Effector memory CD8-positive, alpha-beta T cell (primary cell): Measurements from ENCODE around the gene B3GNT8.
A peak's percentile ranks its signal among the peaks of the same experiment; 100 is the strongest.
"Not testable (repeated sequence)": the region's sequence is repeated elsewhere in the genome, so short reads cannot be mapped to it uniquely, and the experiment has no call there.

Source experiments
- ATAC-seq: fragments of 150-1000 bp; cut with Tn5 transposase; replicated peaks from 2 replicates; pipeline ENCODE4 v1.10.0; 2021; ENCODE audit warnings: mild to moderate bottlenecking, moderate library complexity
- DNase-seq, 3 experiments: peaks; one replicate each; pipeline ENCODE4 v3.0.0; 2021
- H3K27ac Mint-ChIP-seq, 2 donors: one replicate each; pipeline ENCODE4 v1.8.0; 2022; ENCODE audit warnings: mild to moderate bottlenecking in 2 of 2, mixed read lengths in 2 of 2, moderate library complexity in 2 of 2
- H3K27me3 Mint-ChIP-seq, 2 donors: one replicate each; pipeline ENCODE4 v1.8.0; 2022; ENCODE audit warnings: mixed read lengths in 2 of 2
- H3K36me3 Mint-ChIP-seq: one replicate; pipeline ENCODE4 v1.8.0; 2022; ENCODE audit warnings: mild to moderate bottlenecking, moderate library complexity, mixed read lengths; ENCODE audit not compliant: insufficient read depth
- H3K4me1 Mint-ChIP-seq, 2 donors: one replicate each; pipeline ENCODE4 v1.8.0; 2022; ENCODE audit warnings: low read depth in 2 of 2, mixed read lengths in 2 of 2
- H3K4me3 Mint-ChIP-seq, 2 donors: one replicate each; pipeline ENCODE4 v1.8.0; 2022; ENCODE audit warnings: mild to moderate bottlenecking in 2 of 2, mixed read lengths in 2 of 2, moderate library complexity in 2 of 2
- H3K9me3 Mint-ChIP-seq, 2 donors: one replicate each; pipeline ENCODE4 v1.8.0; 2022; ENCODE audit warnings: mixed read lengths in 2 of 2
- total RNA-seq, 9 experiments: gene quantifications; one replicate each; lab custom pipeline; 2026; lab: John Stamatoyannopoulos, UW

B3GNT8 gene, protein sequence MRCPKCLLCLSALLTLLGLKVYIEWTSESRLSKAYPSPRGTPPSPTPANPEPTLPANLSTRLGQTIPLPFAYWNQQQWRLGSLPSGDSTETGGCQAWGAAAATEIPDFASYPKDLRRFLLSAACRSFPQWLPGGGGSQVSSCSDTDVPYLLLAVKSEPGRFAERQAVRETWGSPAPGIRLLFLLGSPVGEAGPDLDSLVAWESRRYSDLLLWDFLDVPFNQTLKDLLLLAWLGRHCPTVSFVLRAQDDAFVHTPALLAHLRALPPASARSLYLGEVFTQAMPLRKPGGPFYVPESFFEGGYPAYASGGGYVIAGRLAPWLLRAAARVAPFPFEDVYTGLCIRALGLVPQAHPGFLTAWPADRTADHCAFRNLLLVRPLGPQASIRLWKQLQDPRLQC
- total RNA-seq = 0.06 to 3.4 (median 0.40) reads per million in 9 experiments

DNA sequence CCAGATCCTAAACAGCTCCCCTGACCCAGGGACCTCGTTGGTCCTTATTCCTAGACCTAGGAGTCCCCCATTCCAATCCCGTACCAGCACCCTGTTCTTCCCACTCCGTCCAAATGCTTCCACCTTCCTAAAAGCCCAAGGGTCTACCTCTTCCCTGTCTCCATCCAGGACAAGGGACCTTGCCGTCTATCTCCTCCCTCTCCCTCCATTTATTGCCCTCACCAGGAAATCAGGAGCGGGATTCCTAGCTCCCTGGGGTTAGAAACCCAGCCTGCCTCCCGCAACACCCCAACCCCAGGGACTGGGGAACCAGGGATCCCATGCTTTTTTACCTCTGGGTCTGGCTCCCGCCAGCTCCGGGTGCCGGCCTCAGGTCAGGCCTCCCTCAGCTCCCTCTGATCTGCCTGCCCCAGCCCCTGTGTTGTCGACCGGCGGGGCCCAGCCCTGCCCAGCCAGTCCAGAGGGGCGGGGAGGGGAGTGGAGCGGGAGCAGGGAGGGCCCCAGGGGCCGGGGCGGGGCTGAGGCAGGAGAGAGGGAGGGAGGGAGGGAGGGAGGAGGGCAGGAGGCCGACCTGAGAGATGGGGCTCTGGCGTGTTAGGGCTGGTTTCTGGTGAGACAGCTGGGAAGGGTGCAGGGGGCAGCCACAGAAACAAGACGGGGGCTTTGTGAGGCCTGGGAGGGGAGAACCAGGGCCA is at the start of gene B3GNT8:
Gene B3GNT8 (minus strand): TSS at position 423 of the 695 bp plus-strand sequence. CDS start 596 bp downstream, outside the sequence.
- peak in 2 of 3 experiments; percentile 33 to 38 for DNase-seq
- peak within 1 kb of the TSS; percentile 92 to 93 for H3K27ac Mint-ChIP-seq

DNA sequence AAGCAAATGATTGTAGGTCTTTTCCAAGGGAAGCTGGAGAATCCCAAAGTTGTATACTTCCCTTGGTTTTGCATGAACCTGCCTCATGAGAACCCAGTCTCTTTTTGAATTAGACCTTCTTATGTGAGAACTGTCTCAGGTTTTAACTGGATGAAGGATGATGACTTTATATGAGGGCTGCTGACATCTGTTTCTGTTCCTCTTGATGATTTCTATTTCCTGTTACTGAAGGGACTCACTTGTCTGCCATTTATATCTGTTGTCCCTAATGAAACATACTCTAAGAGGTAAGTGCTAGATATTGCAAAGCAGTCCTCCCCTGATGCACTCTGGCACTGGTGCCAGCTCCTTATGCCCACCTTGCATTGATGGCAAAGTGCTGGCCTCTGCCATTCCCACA is 49.4 kb upstream of the B3GNT8 start:
- peaks cover 69 to 83% of the 10 kb centered on the region in 2 donors for H3K27me3 Mint-ChIP-seq
- H3K4me3 Mint-ChIP-seq = no peak overlapping the region
- DNase-seq (no peak), ATAC-seq (no peak)
- no peaks in the 10 kb centered on the region for H3K9me3 Mint-ChIP-seq
- no peaks in the 10 kb centered on the region for H3K4me1 Mint-ChIP-seq
- no peaks in the 10 kb centered on the region for H3K36me3 Mint-ChIP-seq
- H3K27ac Mint-ChIP-seq = no peak overlapping the region

More for the DNA sequence above, at the start of gene B3GNT8:
- H3K4me1 Mint-ChIP-seq = peaks cover 25 to 38% of the 10 kb centered on the region in 2 donors
- no peaks in the 10 kb centered on the region for H3K9me3 Mint-ChIP-seq
- H3K36me3 Mint-ChIP-seq = peaks cover 36% of the 10 kb centered on the region
- peak; percentile 56 for ATAC-seq
- peak within 1 kb of the TSS; percentile 90 for H3K4me3 Mint-ChIP-seq
- no peaks in the 10 kb centered on the region for H3K27me3 Mint-ChIP-seq

- ATAC-seq, DNase-seq, H3K4me1 Mint-ChIP-seq, H3K36me3 Mint-ChIP-seq, H3K9me3 Mint-ChIP-seq: not testable (repeated sequence)
- peak overlapping the region; percentile 7 to 14 for H3K27ac Mint-ChIP-seq
- H3K4me3 Mint-ChIP-seq = peak overlapping the region; percentile 46 to 50
- peaks cover 84 to 98% of the 10 kb centered on the region in 2 donors for H3K27me3 Mint-ChIP-seq
Observed at GRCh38 chr19:41463257-41464256, 36.4 kb upstream of the B3GNT8 start.

- H3K4me3 Mint-ChIP-seq = no peak overlapping the region
- no peaks in the 10 kb centered on the region for H3K36me3 Mint-ChIP-seq
- no peaks in the 10 kb centered on the region for H3K9me3 Mint-ChIP-seq
- peaks cover 0 to 9% of the 10 kb centered on the region in 2 donors for H3K4me1 Mint-ChIP-seq
- no peak overlapping the region for H3K27ac Mint-ChIP-seq
- peaks cover 73 to 95% of the 10 kb centered on the region in 2 donors for H3K27me3 Mint-ChIP-seq
- ATAC-seq (no peak), DNase-seq (no peak)
Observed at GRCh38 chr19:41462497-41462896, 35.3 kb upstream of the B3GNT8 start.

- Mint-ChIP-seq H3K4me1 (peaks cover 3 to 5% of the 10 kb centered on the region in 2 donors), H3K4me3 (no peak overlapping the region), H3K36me3 (no peaks in the 10 kb centered on the region), H3K9me3 (no peaks in the 10 kb centered on the region), H3K27ac (no peak overlapping the region), H3K27me3 (peaks cover 33 to 61% of the 10 kb centered on the region in 2 donors)
- DNase-seq = no peak
- peak; percentile 66 for ATAC-seq
Observed at GRCh38 chr19:41457241-41457640, 30.1 kb upstream of the B3GNT8 start.

GRCh38 chr19:41456342-41456918 is 29.3 kb upstream of the B3GNT8 start:
- Mint-ChIP-seq H3K9me3 (no peaks in the 10 kb centered on the region), H3K27ac (no peak overlapping the region), H3K27me3 (peaks cover 28 to 53% of the 10 kb centered on the region in 2 donors), H3K4me3 (no peak overlapping the region), H3K36me3 (no peaks in the 10 kb centered on the region), H3K4me1 (peaks cover 3 to 5% of the 10 kb centered on the region in 2 donors)
- ATAC-seq (no peak), DNase-seq (no peak)

DNA sequence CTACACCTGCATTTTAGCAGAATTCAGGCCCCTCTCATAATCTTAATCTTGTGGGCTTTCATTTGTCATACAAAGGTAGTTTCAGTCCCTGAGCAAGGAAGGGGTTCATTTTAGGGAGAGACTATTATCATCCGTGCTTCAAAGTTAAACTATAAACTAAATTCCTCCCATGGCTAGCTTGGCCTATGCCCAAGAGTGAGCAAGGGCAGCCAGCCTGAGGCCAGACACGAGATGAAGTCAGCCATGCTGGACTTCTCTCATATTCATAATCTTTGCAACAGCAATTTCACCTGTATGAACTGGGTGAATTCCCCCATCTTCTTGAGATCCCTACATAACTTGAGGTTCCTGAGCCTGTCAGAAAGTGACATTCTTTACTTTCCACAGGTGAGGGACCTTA is 28.8 kb upstream of the B3GNT8 start:
- no peaks in the 10 kb centered on the region for H3K36me3 Mint-ChIP-seq
- H3K27ac Mint-ChIP-seq = no peak overlapping the region
- peaks cover 23 to 48% of the 10 kb centered on the region in 2 donors for H3K27me3 Mint-ChIP-seq
- H3K4me1 Mint-ChIP-seq = peaks cover 3 to 5% of the 10 kb centered on the region in 2 donors
- ATAC-seq (no peak), DNase-seq (no peak)
- no peak overlapping the region for H3K4me3 Mint-ChIP-seq
- H3K9me3 Mint-ChIP-seq = no peaks in the 10 kb centered on the region

GRCh38 chr19:41452584-41453275 is 25.6 kb upstream of the B3GNT8 start:
- peaks cover 18 to 36% of the 10 kb centered on the region in 2 donors for H3K27me3 Mint-ChIP-seq
- no peak overlapping the region for H3K4me3 Mint-ChIP-seq
- H3K27ac Mint-ChIP-seq = no peak overlapping the region
- peaks cover 12 to 14% of the 10 kb centered on the region in 2 donors for H3K4me1 Mint-ChIP-seq
- peaks cover 3% of the 10 kb centered on the region for H3K36me3 Mint-ChIP-seq
- H3K9me3 Mint-ChIP-seq = no peaks in the 10 kb centered on the region
- ATAC-seq = no peak
- DNase-seq = no peak

- Mint-ChIP-seq H3K27ac (peak overlapping the region in 1 of 2 donors; percentile 47), H3K9me3 (no peaks in the 10 kb centered on the region), H3K36me3 (peaks cover 3% of the 10 kb centered on the region), H3K4me3 (no peak overlapping the region), H3K4me1 (peaks cover 9 to 10% of the 10 kb centered on the region in 2 donors), H3K27me3 (peaks cover 19 to 45% of the 10 kb centered on the region in 2 donors)
- no peak for ATAC-seq
- DNase-seq = no peak
Observed at GRCh38 chr19:41449865-41450178, 22.6 kb upstream of the B3GNT8 start.

DNA sequence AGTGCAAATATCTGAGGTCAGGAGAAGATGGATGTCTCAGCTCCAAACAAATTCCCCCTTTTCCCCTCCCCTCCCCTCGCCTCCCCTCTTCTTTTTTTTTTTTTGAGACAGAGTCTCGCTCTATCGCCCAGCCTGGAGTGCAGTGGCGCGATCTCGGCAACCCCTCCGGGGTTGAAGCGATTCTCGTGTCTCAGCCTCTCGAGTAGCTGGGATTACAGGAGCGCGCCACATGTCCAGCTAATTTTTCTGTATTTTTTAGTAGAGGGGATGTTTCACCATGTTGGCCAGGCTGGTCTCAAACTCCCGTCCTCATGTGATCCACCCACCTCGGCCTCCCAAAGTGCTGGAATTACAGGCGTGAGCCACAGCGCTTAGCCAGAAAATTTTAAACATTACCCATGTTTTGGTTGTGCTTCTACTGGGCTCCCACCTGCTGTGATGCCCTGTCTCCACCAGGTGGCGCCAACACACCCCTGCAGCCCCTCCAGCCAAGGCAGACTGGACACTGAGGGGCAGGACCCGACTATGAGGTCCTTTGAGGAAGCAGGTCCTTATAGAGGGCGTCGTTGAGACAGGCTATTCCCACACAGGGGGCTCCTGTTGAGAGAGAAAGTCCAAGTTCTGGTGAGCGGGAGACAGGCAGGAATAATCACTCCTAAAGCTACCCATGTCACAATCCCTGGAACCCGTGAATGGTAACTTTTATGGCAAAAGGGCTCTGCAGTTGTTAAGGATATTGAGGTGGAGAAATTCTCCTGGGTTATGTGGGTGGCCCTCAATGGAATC is 22.1 kb upstream of the B3GNT8 start:
- no peaks in the 10 kb centered on the region for H3K9me3 Mint-ChIP-seq
- H3K4me1 Mint-ChIP-seq = peaks cover 9 to 10% of the 10 kb centered on the region in 2 donors
- H3K27me3 Mint-ChIP-seq = peaks cover 21 to 49% of the 10 kb centered on the region in 2 donors
- H3K36me3 Mint-ChIP-seq = peaks cover 3% of the 10 kb centered on the region
- ATAC-seq (peak; percentile 86), DNase-seq (peak; percentile 64 to 70 (median 66))
- H3K27ac Mint-ChIP-seq = peak overlapping the region in 1 of 2 donors; percentile 47
- H3K4me3 Mint-ChIP-seq = peak overlapping the region; percentile 75

GRCh38 chr19:41447732-41448332 is 20.7 kb upstream of the B3GNT8 start:
- Mint-ChIP-seq H3K4me3 (no peak overlapping the region), H3K9me3 (no peaks in the 10 kb centered on the region), H3K27me3 (peaks cover 34 to 57% of the 10 kb centered on the region in 2 donors), H3K36me3 (peaks cover 3% of the 10 kb centered on the region), H3K4me1 (peaks cover 9 to 10% of the 10 kb centered on the region in 2 donors), H3K27ac (no peak overlapping the region)
- DNase-seq (no peak), ATAC-seq (no peak)
